Upper lobe of right lung (tissue), 1 donor: ENCODE measurements around the gene CCDC171. TPM values are rescaled to one million over a fixed set of nuclear protein-coding genes. Genes with fewer than 3 reads are reported as not detected.
"Not testable (repeated sequence)": the region's sequence is repeated elsewhere in the genome, so short reads cannot be mapped to it uniquely, and the experiment has no call there.

Experiments used
- ATAC-seq: fragments of 200-7000 bp; cut with Tn5 transposase; one replicate; pipeline ENCODE4 v1.9.1; 2020; ENCODE audit warnings: mild to moderate bottlenecking, moderate library complexity
- DNase-seq: peaks from one replicate; pipeline ENCODE4 v3.0.0-alpha.2; 2020
- H3K27ac ChIP-seq: fragments of 200-600 bp; one replicate; pipeline ENCODE4 v1.8.0; 2022
- H3K27me3 ChIP-seq: fragments of 200-600 bp; one replicate; pipeline ENCODE4 v1.8.0; 2022; ENCODE audit warnings: mild to moderate bottlenecking
- H3K36me3 ChIP-seq: fragments of 200-600 bp; one replicate; pipeline ENCODE4 v1.8.0; 2022
- H3K4me1 ChIP-seq: fragments of 200-600 bp; one replicate; pipeline ENCODE4 v1.8.0; 2022
- H3K4me3 ChIP-seq: fragments of 200-600 bp; one replicate; pipeline ENCODE4 v1.8.0; 2022; ENCODE audit warnings: mild to moderate bottlenecking
- H3K9me3 ChIP-seq: fragments of 200-600 bp; one replicate; pipeline ENCODE4 v1.8.0; 2022
- intact Hi-C: fragments of 100-400 bp; cut with DNase I; formaldehyde crosslinking; loops from one replicate; pipeline ENCODE4 v1.11.0; 2022
- total RNA-seq: library from RNA; stranded (reverse); fragmentation: NEBNext Ultra II Directional; extraction: Animal tissue kit (Norgen Biotek cat#: 25700); gene quantifications from one replicate; pipeline ENCODE4 v1.2.1, GENCODE V29; 2021
- TF ChIP-seq, protein P1 (sequence below): fragments of 200-600 bp; IDR thresholded peaks from one replicate; pipeline ENCODE4 v1.8.0; 2022; ENCODE audit warnings: antibody characterized with exemption
- donor health status: DM: no; HTN: yes; CAD: no; lungs with severe emphysema.

The CCDC171 gene
- total RNA-seq, 1 donor from 2014 or later = 3.0 TPM

DNA sequence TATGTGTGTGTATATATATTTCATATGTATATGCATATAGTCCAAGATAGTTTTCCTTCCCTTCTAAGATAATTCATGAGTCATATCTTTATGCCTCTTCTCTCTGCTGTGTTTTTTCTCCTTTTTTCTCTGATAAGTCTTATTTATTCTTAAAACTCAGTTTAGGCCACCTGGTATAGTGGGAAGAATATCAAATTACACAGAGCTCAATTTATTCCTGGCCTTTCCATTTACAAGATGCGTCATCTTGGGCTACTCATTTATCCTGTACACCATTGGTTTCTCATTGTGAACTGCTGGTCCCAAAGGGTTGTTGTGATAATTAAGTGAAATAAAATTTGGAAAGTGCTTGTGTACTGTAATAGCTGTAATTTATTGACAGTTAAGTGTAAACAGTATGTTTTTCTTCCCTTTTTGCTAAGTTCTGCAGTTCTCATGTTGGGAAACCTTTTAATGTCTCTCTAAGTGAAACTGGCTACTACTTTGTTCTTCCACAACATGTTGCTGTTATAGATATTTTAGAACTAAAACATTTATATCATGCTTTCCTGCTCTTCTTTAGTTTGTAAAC, 19.4 kb downstream of the CCDC171 start:
- no peak for DNase-seq
- Histone ChIP-seq H3K27ac (no peak overlapping the region), H3K9me3 (no peaks in the 10 kb centered on the region), H3K27me3 (no peaks in the 10 kb centered on the region), H3K4me3 (no peak overlapping the region), H3K4me1 (no peaks in the 10 kb centered on the region), H3K36me3 (no peaks in the 10 kb centered on the region)
- intact Hi-C loops = no loop called here
- no peak for ATAC-seq
- TF ChIP-seq, protein P1, sequence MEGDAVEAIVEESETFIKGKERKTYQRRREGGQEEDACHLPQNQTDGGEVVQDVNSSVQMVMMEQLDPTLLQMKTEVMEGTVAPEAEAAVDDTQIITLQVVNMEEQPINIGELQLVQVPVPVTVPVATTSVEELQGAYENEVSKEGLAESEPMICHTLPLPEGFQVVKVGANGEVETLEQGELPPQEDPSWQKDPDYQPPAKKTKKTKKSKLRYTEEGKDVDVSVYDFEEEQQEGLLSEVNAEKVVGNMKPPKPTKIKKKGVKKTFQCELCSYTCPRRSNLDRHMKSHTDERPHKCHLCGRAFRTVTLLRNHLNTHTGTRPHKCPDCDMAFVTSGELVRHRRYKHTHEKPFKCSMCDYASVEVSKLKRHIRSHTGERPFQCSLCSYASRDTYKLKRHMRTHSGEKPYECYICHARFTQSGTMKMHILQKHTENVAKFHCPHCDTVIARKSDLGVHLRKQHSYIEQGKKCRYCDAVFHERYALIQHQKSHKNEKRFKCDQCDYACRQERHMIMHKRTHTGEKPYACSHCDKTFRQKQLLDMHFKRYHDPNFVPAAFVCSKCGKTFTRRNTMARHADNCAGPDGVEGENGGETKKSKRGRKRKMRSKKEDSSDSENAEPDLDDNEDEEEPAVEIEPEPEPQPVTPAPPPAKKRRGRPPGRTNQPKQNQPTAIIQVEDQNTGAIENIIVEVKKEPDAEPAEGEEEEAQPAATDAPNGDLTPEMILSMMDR = no peak

DNA sequence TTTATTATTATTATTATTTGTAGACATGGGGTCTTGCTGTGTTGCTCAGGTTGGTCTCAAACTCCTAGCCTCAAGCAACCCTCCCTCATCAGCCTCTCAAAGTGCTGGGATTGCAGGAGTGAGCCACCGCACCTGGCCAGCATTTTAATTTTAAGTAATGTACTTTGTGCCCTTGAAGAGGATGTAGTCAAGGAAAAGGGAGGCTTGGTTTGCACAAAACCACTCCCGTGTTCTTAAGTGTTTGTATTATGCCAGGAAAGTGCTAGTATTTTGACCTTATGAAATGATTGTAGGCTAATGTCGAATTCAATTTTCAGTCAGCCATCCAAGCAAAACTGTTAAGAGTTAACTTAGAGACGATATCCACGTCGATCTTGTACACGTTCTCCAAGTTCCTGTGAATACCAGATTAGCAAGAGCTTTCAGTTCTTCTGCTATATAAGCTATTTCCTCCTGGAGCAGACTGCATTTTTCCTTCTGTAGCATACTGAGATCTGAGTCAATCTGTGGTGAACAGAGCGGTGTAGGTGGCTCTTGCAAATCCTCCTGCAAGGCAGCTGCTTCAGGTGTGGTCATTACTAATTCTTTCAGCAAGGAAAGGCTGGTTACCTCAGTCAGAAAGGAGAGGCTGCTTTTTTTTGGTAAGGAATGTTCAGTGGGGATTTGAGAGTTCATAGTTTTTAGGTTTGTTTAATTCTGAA, 23.7 kb downstream of the CCDC171 start:
- no peaks in the 10 kb centered on the region for H3K9me3 ChIP-seq
- no peaks in the 10 kb centered on the region for H3K27me3 ChIP-seq
- intact Hi-C loops = no loop called here
- H3K27ac ChIP-seq = no peak overlapping the region
- ATAC-seq = peak; percentile 86
- H3K4me1 ChIP-seq = no peaks in the 10 kb centered on the region
- TF ChIP-seq, protein P1 = no peak
- H3K4me3 ChIP-seq = no peak overlapping the region
- DNase-seq = no peak
- no peaks in the 10 kb centered on the region for H3K36me3 ChIP-seq

DNA sequence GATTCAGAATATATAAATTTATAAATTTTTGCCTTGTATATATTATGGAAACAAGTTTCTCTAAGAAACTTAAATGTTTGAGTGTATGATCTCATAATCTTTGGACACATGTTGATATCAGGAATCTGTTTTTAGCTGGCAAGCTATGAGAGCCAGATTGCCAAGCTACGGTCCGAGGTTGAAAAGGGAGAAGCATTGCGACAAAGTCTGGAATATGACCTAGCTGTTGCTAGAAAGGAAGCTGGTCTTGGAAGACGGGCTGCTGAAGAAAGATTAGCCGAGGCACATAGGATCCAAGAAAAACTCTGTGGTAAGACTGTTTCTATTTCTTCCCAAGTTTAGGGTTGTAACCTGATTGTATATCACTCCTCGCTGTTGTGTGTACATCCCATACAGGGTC, 25.9 kb downstream of the CCDC171 start:
- no peaks in the 10 kb centered on the region for H3K4me1 ChIP-seq
- H3K27ac ChIP-seq = no peak overlapping the region
- DNase-seq = no peak
- H3K27me3 ChIP-seq = no peaks in the 10 kb centered on the region
- H3K4me3 ChIP-seq = no peak overlapping the region
- intact Hi-C loops = no loop called here
- TF ChIP-seq, protein P1 = no peak
- ATAC-seq = no peak
- H3K36me3 ChIP-seq = no peaks in the 10 kb centered on the region
- no peaks in the 10 kb centered on the region for H3K9me3 ChIP-seq

DNA sequence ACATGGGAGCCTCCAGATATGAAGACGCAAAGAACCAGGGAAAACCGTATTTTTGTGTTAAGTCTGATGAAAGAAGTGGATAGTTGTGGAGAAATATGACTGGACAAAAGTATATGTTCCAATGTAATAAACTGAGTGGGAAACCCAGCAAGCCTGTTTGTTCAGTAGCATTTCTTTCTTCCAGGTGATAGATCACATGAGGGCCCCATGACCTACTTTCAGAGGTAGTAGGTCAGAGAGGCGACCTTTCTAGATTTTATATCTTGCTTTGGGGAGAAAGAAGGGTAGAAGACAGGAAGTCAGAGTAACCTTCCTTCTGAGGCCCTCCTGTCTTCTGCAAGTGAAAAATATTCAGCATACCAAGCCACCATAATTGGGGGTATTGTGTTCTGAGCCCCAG, 31.5 kb downstream of the CCDC171 start:
- no peaks in the 10 kb centered on the region for H3K4me1 ChIP-seq
- TF ChIP-seq, protein P1 = no peak
- no peaks in the 10 kb centered on the region for H3K9me3 ChIP-seq
- ATAC-seq (no peak), DNase-seq (no peak)
- H3K27me3 ChIP-seq = no peaks in the 10 kb centered on the region
- intact Hi-C loops = no loop called here
- no peak overlapping the region for H3K4me3 ChIP-seq
- no peak overlapping the region for H3K27ac ChIP-seq
- no peaks in the 10 kb centered on the region for H3K36me3 ChIP-seq

DNA sequence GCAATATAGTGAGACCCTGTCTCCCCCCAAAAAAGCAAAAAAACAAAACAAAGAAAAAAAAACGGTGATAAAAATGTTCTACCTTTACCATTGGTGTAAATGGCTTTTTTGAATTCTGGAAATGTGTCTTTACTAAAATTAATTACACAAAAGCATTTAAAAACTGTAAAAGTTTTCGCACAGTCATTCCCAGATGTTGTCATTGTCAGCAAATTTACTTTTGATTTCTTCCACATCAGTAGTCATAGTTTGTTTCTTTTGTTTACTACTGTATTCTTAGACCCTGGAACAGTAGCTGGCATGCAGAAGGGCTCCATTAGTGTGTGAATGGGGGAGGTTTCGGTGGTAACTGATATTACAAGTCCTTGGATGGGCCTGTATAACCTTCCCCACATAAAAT, 39.5 kb downstream of the CCDC171 start:
- TF ChIP-seq, protein P1 = no peak
- Histone ChIP-seq H3K27me3 (no peaks in the 10 kb centered on the region), H3K4me3 (no peak overlapping the region), H3K4me1 (no peaks in the 10 kb centered on the region), H3K9me3 (no peaks in the 10 kb centered on the region), H3K27ac (no peak overlapping the region), H3K36me3 (no peaks in the 10 kb centered on the region)
- ATAC-seq (no peak), DNase-seq (no peak)
- intact Hi-C loops = no loop called here

DNA sequence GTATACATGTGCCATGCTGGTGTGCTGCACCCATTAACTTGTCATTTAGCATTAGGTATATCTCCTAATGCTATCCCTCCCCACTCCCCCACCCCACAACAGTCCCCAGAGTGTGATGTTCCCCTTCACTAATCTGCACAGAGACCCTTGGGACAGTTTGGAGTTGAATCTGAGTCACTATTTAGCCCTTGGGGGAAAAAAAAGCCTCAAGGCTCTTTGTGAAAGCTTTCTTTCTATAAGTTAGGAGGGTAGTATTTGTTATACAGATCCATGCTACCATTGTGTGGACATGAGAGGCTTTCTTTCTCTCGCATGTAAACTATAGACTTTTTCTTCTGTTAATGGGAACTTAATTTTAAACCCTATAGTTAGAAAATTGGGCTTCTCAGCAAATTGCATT, 40.1 kb downstream of the CCDC171 start:
- ATAC-seq, DNase-seq, H3K36me3 ChIP-seq, H3K27me3 ChIP-seq, H3K4me3 ChIP-seq, intact Hi-C loops, H3K27ac ChIP-seq, H3K4me1 ChIP-seq, H3K9me3 ChIP-seq: not testable (repeated sequence)

DNA sequence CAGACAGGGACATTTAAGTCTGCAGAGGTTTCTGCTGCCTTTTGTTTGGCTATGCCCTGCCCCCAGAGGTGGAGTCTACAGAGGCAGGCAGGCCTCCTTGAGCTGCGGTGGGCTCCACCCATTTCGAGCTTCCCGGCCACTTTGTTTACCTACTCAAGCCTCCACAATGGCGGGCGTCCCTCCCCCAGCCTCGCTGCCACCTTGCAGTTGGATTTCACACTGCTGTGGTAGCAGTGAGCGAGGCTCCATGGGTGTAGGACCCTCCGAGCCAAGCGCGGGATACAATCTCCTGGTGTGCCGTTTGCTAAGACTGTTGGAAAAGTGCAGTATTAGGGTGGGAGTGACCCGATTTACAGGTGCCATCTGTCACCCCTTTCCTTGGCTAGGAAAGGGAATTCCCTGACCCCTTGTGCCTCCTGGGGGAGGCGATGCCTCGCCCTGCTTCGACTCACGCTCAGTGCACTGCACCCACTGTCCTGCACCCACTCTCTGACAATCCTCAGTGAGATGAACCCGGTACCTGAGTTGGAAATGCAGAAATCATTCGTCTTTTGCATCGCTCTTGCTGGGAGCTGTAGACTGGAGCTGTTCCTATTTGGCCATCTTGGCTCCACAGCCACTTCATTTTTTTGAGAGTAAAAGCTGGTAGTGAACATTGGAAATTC, 48.0 kb downstream of the CCDC171 start:
- H3K36me3 ChIP-seq, H3K27me3 ChIP-seq, H3K27ac ChIP-seq, DNase-seq, intact Hi-C loops, H3K4me1 ChIP-seq, ATAC-seq, H3K4me3 ChIP-seq, H3K9me3 ChIP-seq: not testable (repeated sequence)
